ENCODE data around the gene ATXN2. TPM values are rescaled to one million over a fixed set of nuclear protein-coding genes. Genes with fewer than 3 reads are reported as not detected.

ATXN2 gene
- total RNA-seq, 1 experiment from 2014 or later, result 56.3 TPM

DNA sequence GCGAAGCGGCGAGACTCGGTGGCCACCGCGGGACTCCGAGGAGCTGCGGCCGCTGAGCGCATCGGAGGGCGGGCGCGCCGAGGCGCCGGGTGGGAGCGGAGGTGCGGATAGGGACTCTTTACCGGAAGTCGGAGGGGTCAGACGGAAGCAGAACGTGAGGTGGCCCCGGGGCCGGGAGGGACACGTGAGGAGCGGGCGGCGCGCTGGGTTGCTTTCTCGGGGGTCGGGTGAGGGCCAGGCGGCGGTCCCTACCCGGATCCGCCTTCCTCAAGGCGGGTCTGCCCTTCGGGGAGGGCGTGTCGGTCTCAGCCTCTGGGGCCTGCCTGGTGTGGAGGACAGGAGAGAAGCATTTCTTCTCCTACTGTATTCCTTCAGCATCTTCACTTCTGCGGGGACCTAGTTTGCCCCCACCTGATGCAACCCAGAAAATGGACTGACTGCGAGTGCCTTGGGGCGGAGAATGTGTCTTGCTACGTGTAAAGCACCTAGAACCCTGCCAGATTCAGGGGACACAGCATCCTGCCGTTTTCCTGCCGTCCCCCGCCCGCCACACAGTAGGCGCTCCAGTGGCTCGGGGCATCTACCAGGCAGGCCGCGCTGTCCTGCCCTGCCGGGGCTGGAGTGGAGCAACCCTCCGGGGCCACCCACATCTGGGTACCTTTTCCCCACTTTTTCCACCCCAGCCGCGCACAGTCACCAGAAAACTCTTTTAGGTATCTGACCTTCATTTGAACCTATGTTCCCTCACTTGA is 514 bp upstream of the ATXN2 start (continued):
- TF ChIP-seq, protein P1, sequence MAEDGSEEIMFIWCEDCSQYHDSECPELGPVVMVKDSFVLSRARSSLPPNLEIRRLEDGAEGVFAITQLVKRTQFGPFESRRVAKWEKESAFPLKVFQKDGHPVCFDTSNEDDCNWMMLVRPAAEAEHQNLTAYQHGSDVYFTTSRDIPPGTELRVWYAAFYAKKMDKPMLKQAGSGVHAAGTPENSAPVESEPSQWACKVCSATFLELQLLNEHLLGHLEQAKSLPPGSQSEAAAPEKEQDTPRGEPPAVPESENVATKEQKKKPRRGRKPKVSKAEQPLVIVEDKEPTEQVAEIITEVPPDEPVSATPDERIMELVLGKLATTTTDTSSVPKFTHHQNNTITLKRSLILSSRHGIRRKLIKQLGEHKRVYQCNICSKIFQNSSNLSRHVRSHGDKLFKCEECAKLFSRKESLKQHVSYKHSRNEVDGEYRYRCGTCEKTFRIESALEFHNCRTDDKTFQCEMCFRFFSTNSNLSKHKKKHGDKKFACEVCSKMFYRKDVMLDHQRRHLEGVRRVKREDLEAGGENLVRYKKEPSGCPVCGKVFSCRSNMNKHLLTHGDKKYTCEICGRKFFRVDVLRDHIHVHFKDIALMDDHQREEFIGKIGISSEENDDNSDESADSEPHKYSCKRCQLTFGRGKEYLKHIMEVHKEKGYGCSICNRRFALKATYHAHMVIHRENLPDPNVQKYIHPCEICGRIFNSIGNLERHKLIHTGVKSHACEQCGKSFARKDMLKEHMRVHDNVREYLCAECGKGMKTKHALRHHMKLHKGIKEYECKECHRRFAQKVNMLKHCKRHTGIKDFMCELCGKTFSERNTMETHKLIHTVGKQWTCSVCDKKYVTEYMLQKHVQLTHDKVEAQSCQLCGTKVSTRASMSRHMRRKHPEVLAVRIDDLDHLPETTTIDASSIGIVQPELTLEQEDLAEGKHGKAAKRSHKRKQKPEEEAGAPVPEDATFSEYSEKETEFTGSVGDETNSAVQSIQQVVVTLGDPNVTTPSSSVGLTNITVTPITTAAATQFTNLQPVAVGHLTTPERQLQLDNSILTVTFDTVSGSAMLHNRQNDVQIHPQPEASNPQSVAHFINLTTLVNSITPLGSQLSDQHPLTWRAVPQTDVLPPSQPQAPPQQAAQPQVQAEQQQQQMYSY (CRISPR knock-in tag; IDR thresholded peaks at IDR 0.05), result no peak
- TF ChIP-seq, protein P2, sequence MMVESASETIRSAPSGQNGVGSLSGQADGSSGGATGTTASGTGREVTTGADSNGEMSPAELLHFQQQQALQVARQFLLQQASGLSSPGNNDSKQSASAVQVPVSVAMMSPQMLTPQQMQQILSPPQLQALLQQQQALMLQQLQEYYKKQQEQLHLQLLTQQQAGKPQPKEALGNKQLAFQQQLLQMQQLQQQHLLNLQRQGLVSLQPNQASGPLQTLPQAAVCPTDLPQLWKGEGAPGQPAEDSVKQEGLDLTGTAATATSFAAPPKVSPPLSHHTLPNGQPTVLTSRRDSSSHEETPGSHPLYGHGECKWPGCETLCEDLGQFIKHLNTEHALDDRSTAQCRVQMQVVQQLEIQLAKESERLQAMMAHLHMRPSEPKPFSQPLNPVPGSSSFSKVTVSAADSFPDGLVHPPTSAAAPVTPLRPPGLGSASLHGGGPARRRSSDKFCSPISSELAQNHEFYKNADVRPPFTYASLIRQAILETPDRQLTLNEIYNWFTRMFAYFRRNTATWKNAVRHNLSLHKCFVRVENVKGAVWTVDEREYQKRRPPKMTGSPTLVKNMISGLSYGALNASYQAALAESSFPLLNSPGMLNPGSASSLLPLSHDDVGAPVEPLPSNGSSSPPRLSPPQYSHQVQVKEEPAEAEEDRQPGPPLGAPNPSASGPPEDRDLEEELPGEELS (CRISPR knock-in tag; IDR thresholded peaks at IDR 0.05), result peak; percentile 79

DNA sequence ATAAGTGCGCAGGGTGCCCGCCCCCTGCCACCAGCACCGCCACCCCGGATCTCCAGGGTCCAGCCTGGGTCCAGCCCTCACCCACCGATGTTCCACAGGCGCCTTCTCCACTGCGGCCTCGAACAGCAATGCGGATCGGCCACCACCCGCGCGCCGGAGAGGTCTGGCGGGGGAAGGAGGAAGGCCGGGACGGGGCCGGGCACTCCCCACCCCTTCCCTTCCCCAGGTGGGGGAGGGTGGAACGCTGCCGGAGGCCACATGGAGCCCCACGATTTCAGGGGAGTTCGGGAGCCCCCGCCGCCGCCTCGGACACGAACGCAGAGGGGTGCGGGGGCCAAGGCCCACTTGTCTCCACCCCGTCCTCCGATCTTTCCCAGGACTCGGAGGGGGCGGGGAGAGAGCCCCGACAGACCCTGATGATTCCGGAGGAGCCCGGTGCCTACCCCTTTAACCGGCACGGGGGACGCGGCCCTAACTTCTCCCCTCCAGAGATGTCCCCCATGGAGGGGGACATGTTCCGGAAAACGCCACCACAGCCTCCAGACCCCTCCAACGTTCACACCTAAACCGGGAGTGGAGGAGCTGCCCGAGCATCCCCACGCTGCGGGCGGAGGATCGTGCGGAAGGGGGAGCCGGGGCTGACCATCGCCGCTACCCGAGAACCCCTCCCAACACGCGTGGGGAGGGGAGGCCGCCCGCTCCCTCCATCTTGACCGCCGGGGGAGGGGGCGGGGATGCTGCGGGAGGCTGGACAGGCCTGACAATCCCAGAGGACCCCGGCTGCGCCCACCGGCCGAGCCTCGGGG is 1.1 kb downstream of the ATXN2 start:
- TF ChIP-seq, protein P3, sequence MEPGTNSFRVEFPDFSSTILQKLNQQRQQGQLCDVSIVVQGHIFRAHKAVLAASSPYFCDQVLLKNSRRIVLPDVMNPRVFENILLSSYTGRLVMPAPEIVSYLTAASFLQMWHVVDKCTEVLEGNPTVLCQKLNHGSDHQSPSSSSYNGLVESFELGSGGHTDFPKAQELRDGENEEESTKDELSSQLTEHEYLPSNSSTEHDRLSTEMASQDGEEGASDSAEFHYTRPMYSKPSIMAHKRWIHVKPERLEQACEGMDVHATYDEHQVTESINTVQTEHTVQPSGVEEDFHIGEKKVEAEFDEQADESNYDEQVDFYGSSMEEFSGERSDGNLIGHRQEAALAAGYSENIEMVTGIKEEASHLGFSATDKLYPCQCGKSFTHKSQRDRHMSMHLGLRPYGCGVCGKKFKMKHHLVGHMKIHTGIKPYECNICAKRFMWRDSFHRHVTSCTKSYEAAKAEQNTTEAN (CRISPR knock-in tag; IDR thresholded peaks at IDR 0.05), result no peak
- TF ChIP-seq ATF1 (CRISPR knock-in tag; IDR thresholded peaks at IDR 0.05) (no peak), SMAD4 (CRISPR knock-in tag; IDR thresholded peaks at IDR 0.05) (0 out of 2 replicates have a peak, but pooled peaks have one; percentile 8), MXD4 (CRISPR knock-in tag; IDR thresholded peaks at IDR 0.05; ENCODE audit: borderline replicate concordance) (no peak), GABPB1 (CRISPR knock-in tag; IDR thresholded peaks at IDR 0.05) (no peak), CBFB (CRISPR knock-in tag; IDR thresholded peaks at IDR 0.05; ENCODE audit: low read depth) (no peak)
- TF ChIP-seq, protein P2 (CRISPR knock-in tag; IDR thresholded peaks at IDR 0.05), result peak; percentile 30; the same call in 1 of the 2 replicates
- TF ChIP-seq, protein P4, sequence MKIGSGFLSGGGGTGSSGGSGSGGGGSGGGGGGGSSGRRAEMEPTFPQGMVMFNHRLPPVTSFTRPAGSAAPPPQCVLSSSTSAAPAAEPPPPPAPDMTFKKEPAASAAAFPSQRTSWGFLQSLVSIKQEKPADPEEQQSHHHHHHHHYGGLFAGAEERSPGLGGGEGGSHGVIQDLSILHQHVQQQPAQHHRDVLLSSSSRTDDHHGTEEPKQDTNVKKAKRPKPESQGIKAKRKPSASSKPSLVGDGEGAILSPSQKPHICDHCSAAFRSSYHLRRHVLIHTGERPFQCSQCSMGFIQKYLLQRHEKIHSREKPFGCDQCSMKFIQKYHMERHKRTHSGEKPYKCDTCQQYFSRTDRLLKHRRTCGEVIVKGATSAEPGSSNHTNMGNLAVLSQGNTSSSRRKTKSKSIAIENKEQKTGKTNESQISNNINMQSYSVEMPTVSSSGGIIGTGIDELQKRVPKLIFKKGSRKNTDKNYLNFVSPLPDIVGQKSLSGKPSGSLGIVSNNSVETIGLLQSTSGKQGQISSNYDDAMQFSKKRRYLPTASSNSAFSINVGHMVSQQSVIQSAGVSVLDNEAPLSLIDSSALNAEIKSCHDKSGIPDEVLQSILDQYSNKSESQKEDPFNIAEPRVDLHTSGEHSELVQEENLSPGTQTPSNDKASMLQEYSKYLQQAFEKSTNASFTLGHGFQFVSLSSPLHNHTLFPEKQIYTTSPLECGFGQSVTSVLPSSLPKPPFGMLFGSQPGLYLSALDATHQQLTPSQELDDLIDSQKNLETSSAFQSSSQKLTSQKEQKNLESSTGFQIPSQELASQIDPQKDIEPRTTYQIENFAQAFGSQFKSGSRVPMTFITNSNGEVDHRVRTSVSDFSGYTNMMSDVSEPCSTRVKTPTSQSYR (CRISPR knock-in tag; IDR thresholded peaks at IDR 0.05), result 0 out of 2 replicates have a peak, but pooled peaks have one; percentile 32
- TF ChIP-seq, protein P1 (CRISPR knock-in tag; IDR thresholded peaks at IDR 0.05), result no peak
- POLR2A ChIA-PET, result no interaction called here

More for the DNA sequence above, 1.1 kb downstream of the ATXN2 start:
- peak; percentile 5 for ATAC-seq
- peak; percentile 45 for DNase-seq (ENCODE audit: low spot score)
- Mint-ChIP-seq H3K36me3 (no peaks in the 10 kb centered on the region), H3K4me1 (peaks cover 37% of the 10 kb centered on the region), H3K27me3 (ENCODE audit: low read depth) (no peaks in the 10 kb centered on the region), H3K4me3 (peak overlapping the region; percentile 89), H3K27ac (peak overlapping the region; percentile 77), H3K9me3 (peaks cover 4% of the 10 kb centered on the region; the same call in 1 of the 2 replicates)
- CTCF ChIA-PET, result no interaction called here

Data from WTC11 (cell line).